HG02763 (cell line): ENCODE results near the gene PIGT.

Source experiments
- ATAC-seq: cut with Tn5 transposase; IDR thresholded peaks from one replicate; pipeline ENCODE4 v1.9.1; 2021; ENCODE audit warnings: mild to moderate bottlenecking, moderate library complexity; ENCODE audit not compliant: unreplicated experiment

The PIGT gene

GRCh38 chr20:45400346-45401031 lies 15.5 kb upstream of the PIGT start:
- ATAC-seq, result no peak

- ATAC-seq, result no peak
Measured at GRCh38 chr20:45402946-45403345, 13.0 kb upstream of the PIGT start.

- ATAC-seq, result no peak
Measured at GRCh38 chr20:45404438-45404837, 11.5 kb upstream of the PIGT start.

- ATAC-seq, result no peak
Measured at GRCh38 chr20:45405571-45406259, 10.2 kb upstream of the PIGT start.

GRCh38 chr20:45406260-45407066 lies 9.5 kb upstream of the PIGT start:
- ATAC-seq, result no peak

- ATAC-seq, result no peak
Measured at GRCh38 chr20:45407067-45407745, 8.7 kb upstream of the PIGT start.

GRCh38 chr20:45407783-45408645 lies 7.9 kb upstream of the PIGT start, which contains the start of gene DBNDD2:
Gene DBNDD2, plus strand, starts transcription at chr20:45408289. Its CDS starts 179 bp downstream, at chr20:45408468.
- no peak for ATAC-seq

GRCh38 chr20:45408646-45409213 lies 7.2 kb upstream of the PIGT start:
- ATAC-seq, result no peak

GRCh38 chr20:45409521-45410272 lies 6.2 kb upstream of the PIGT start:
- no peak for ATAC-seq

- no peak for ATAC-seq
Measured at GRCh38 chr20:45410887-45411286, 5.1 kb upstream of the PIGT start.

- no peak for ATAC-seq
Measured at GRCh38 chr20:45412653-45413052, 3.3 kb upstream of the PIGT start.

- ATAC-seq, result no peak
Measured at GRCh38 chr20:45413479-45413878, 2.5 kb upstream of the PIGT start.

GRCh38 chr20:45416917-45417316 lies 976 bp downstream of the PIGT start:
- ATAC-seq, result no peak

- ATAC-seq, result peak; percentile 74
Measured at GRCh38 chr20:45419188-45420091, 3.5 kb downstream of the PIGT start.

GRCh38 chr20:45420125-45420524 lies 4.2 kb downstream of the PIGT start:
- ATAC-seq, result no peak

GRCh38 chr20:45423700-45424099 lies 7.8 kb downstream of the PIGT start:
- no peak for ATAC-seq

GRCh38 chr20:45425561-45425960 lies 9.6 kb downstream of the PIGT start:
- ATAC-seq, result no peak
